ENCODE measurements around the gene ZNF169.
"Not testable (repeated sequence)": the region's sequence is repeated elsewhere in the genome, so short reads cannot be mapped to it uniquely, and the experiment has no call there.

- TF ChIP-seq, protein P1, sequence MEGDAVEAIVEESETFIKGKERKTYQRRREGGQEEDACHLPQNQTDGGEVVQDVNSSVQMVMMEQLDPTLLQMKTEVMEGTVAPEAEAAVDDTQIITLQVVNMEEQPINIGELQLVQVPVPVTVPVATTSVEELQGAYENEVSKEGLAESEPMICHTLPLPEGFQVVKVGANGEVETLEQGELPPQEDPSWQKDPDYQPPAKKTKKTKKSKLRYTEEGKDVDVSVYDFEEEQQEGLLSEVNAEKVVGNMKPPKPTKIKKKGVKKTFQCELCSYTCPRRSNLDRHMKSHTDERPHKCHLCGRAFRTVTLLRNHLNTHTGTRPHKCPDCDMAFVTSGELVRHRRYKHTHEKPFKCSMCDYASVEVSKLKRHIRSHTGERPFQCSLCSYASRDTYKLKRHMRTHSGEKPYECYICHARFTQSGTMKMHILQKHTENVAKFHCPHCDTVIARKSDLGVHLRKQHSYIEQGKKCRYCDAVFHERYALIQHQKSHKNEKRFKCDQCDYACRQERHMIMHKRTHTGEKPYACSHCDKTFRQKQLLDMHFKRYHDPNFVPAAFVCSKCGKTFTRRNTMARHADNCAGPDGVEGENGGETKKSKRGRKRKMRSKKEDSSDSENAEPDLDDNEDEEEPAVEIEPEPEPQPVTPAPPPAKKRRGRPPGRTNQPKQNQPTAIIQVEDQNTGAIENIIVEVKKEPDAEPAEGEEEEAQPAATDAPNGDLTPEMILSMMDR (IDR thresholded peaks at IDR 0.05), result not testable (repeated sequence)
- not testable (repeated sequence) for TF ChIP-seq POLR2A (IDR thresholded peaks at IDR 0.05)
These were observed 33.7 kb upstream of the ZNF169 start for GRCh38 chr9:94225413-94225812.
